H1 (cell line): ENCODE data around the gene SESN3. TPM values are rescaled to one million over a fixed set of nuclear protein-coding genes. Genes with fewer than 3 reads are reported as not detected.

ENCODE experiments used
- CHD1 ChIP-seq: IDR thresholded peaks from 2 replicates; pipeline ENCODE4 v1.6.1; 2012; ENCODE audit warnings: low read depth, low read length, improper control_type of control experiment
- CTBP2 ChIP-seq: IDR thresholded peaks from 2 replicates; pipeline ENCODE4 v1.7.0; 2011; ENCODE audit warnings: borderline replicate concordance, mild to moderate bottlenecking, moderate library complexity, mixed read lengths, low read length; ENCODE audit not compliant: insufficient read depth, insufficient read length
- NRF1 ChIP-seq: IDR thresholded peaks from 2 replicates; pipeline ENCODE4 v1.6.1; 2011; ENCODE audit warnings: mild to moderate bottlenecking, low read depth, low read length, improper control_type of control experiment
- POLR2A ChIP-seq, 2 experiments: IDR thresholded peaks; 1 replicate in 1 of 2; 2 replicates in 1 of 2; pipeline ENCODE4 v1.6.1; 2011; ENCODE audit warnings: low read depth in 2 of 2, low read length in 2 of 2, mild to moderate bottlenecking in 2 of 2; ENCODE audit errors: control extremely low read depth in 1 of 2
- RXRA ChIP-seq: IDR thresholded peaks from 2 replicates; pipeline ENCODE4 v1.6.1; 2011; ENCODE audit warnings: low read depth, mild to moderate bottlenecking, low read length, moderate library complexity; ENCODE audit not compliant: insufficient read depth
- SIN3A ChIP-seq, 2 experiments: IDR thresholded peaks in 1 of 2; conservative IDR thresholded peaks in 1 of 2; 2 replicates each; pipeline ENCODE4 v1.6.1; 2011 to 2012; ENCODE audit warnings: low read length in 2 of 2, improper control_type of control experiment in 1 of 2, low read depth in 1 of 2, mild to moderate bottlenecking in 1 of 2
- SIRT6 ChIP-seq: IDR thresholded peaks from one replicate; pipeline ENCODE4 v1.7.1; 2012; ENCODE audit warnings: low read length, inconsistent platforms
- YY1 ChIP-seq: IDR thresholded peaks from 2 replicates; pipeline ENCODE4 v1.6.1; 2011; ENCODE audit warnings: low read depth, mild to moderate bottlenecking, low read length
- polyA plus RNA-seq, 7 experiments: library from polyadenylated mRNA; depleted of rRNA in 3 of 7; stranded (reverse) in 5 of 7; unstranded in 2 of 7; fragments of >200 nt in 5 of 7; fragments of 200-250 nt in 2 of 7; gene quantifications; 1 replicate in 5 of 7; 2 replicates in 1 of 7; 4 replicates in 1 of 7; pipeline versions ENCODE4 v1.2.1 to v1.2.3, GENCODE V29; 2011 to 2013; ENCODE audit warnings: missing spikeins in 2 of 7, mixed read lengths in 2 of 7
- total RNA-seq: library from RNA; stranded (reverse); fragmentation: NEBNext Ultra II Directional; extraction: Animal tissue kit (Norgen Biotek cat#: 25700); gene quantifications from 2 replicates; pipeline ENCODE4 v1.2.1, GENCODE V29; 2021
- TF ChIP-seq, protein P1 (sequence below): fragments of 300-600 bp; sonication (generic); IDR thresholded peaks from 2 replicates; pipeline ENCODE4 v1.7.1; 2012; ENCODE audit warnings: low read length, moderate library complexity, mild to moderate bottlenecking, inconsistent platforms; ENCODE audit not compliant: insufficient replicate concordance
- TF ChIP-seq, protein P2 (sequence below): IDR thresholded peaks from 2 replicates; pipeline ENCODE4 v1.6.1; 2011; ENCODE audit warnings: low read depth, mild to moderate bottlenecking, low read length; ENCODE audit not compliant: insufficient read depth

Gene SESN3
- total and polyA plus RNA-seq, 2 of the 8 experiments (the other 6 are each of a cell fraction or from before 2014, with no cell fraction given): 10.2 to 31.1 TPM

DNA sequence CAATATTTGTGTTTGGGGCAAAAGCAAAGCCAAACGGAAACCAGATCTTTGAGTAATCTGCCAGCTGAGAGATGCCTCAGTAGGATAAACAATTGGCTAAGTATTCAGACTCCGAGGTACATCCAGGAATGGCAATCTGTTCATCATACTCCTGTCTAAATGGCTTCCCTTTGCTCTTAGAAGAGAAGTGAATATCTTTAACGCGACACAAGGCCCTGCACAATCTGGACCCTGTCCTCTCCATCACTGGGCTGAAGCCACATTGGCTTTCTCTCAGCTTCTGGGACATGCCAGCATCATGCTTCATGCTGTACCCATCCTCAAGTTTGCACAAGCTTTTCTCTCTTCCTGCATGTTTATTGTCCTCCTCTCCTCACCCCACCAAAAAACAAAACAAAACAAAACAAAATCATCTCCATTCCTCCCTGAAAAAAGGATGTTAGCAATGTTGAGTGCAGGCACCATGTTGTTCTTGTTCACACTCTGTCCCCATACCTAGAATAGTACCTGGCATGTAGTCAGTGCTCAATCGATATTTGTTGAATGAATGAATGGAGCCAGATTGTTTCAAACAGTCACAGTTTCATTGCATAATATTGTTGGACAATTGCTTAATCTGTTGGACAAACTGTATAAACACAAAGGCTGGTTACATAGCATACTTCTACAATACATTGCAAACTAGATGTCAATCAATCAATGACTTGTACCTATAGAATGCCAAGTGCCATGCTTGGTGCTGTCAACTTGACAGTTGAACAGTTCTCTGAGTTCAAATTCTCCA, 38.2 kb upstream of the SESN3 start (continued):
- TF ChIP-seq, protein P1, sequence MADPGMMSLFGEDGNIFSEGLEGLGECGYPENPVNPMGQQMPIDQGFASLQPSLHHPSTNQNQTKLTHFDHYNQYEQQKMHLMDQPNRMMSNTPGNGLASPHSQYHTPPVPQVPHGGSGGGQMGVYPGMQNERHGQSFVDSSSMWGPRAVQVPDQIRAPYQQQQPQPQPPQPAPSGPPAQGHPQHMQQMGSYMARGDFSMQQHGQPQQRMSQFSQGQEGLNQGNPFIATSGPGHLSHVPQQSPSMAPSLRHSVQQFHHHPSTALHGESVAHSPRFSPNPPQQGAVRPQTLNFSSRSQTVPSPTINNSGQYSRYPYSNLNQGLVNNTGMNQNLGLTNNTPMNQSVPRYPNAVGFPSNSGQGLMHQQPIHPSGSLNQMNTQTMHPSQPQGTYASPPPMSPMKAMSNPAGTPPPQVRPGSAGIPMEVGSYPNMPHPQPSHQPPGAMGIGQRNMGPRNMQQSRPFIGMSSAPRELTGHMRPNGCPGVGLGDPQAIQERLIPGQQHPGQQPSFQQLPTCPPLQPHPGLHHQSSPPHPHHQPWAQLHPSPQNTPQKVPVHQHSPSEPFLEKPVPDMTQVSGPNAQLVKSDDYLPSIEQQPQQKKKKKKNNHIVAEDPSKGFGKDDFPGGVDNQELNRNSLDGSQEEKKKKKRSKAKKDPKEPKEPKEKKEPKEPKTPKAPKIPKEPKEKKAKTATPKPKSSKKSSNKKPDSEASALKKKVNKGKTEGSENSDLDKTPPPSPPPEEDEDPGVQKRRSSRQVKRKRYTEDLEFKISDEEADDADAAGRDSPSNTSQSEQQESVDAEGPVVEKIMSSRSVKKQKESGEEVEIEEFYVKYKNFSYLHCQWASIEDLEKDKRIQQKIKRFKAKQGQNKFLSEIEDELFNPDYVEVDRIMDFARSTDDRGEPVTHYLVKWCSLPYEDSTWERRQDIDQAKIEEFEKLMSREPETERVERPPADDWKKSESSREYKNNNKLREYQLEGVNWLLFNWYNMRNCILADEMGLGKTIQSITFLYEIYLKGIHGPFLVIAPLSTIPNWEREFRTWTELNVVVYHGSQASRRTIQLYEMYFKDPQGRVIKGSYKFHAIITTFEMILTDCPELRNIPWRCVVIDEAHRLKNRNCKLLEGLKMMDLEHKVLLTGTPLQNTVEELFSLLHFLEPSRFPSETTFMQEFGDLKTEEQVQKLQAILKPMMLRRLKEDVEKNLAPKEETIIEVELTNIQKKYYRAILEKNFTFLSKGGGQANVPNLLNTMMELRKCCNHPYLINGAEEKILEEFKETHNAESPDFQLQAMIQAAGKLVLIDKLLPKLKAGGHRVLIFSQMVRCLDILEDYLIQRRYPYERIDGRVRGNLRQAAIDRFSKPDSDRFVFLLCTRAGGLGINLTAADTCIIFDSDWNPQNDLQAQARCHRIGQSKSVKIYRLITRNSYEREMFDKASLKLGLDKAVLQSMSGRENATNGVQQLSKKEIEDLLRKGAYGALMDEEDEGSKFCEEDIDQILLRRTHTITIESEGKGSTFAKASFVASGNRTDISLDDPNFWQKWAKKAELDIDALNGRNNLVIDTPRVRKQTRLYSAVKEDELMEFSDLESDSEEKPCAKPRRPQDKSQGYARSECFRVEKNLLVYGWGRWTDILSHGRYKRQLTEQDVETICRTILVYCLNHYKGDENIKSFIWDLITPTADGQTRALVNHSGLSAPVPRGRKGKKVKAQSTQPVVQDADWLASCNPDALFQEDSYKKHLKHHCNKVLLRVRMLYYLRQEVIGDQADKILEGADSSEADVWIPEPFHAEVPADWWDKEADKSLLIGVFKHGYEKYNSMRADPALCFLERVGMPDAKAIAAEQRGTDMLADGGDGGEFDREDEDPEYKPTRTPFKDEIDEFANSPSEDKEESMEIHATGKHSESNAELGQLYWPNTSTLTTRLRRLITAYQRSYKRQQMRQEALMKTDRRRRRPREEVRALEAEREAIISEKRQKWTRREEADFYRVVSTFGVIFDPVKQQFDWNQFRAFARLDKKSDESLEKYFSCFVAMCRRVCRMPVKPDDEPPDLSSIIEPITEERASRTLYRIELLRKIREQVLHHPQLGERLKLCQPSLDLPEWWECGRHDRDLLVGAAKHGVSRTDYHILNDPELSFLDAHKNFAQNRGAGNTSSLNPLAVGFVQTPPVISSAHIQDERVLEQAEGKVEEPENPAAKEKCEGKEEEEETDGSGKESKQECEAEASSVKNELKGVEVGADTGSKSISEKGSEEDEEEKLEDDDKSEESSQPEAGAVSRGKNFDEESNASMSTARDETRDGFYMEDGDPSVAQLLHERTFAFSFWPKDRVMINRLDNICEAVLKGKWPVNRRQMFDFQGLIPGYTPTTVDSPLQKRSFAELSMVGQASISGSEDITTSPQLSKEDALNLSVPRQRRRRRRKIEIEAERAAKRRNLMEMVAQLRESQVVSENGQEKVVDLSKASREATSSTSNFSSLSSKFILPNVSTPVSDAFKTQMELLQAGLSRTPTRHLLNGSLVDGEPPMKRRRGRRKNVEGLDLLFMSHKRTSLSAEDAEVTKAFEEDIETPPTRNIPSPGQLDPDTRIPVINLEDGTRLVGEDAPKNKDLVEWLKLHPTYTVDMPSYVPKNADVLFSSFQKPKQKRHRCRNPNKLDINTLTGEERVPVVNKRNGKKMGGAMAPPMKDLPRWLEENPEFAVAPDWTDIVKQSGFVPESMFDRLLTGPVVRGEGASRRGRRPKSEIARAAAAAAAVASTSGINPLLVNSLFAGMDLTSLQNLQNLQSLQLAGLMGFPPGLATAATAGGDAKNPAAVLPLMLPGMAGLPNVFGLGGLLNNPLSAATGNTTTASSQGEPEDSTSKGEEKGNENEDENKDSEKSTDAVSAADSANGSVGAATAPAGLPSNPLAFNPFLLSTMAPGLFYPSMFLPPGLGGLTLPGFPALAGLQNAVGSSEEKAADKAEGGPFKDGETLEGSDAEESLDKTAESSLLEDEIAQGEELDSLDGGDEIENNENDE: no peak
- no peak for TF ChIP-seq CHD1
- TF ChIP-seq YY1: no peak
- no peak for TF ChIP-seq POLR2A (IDR thresholded peaks at IDR 0.05; ENCODE audit: control extremely low read depth in 1 of 2, low read depth in 2 of 2, low read length in 2 of 2)
- no peak for TF ChIP-seq NRF1
- TF ChIP-seq SIN3A (conservative IDR thresholded peaks at IDR 0.05 in 1 of 2, IDR thresholded peaks at IDR 0.05 in 1 of 2; ENCODE audit: low read depth in 1 of 2, low read length in 2 of 2): no peak
- no peak for TF ChIP-seq RXRA
- no peak for TF ChIP-seq SIRT6
- TF ChIP-seq CTBP2: no peak
- TF ChIP-seq, protein P2, sequence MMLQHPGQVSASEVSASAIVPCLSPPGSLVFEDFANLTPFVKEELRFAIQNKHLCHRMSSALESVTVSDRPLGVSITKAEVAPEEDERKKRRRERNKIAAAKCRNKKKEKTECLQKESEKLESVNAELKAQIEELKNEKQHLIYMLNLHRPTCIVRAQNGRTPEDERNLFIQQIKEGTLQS: no peak
